ENCODE measurements around the gene FOXK2.
"Not testable (repeated sequence)": the region's sequence is repeated elsewhere in the genome, so short reads cannot be mapped to it uniquely, and the experiment has no call there.

The FOXK2 gene

GRCh38 chr17:82559566-82560251 lies 40.2 kb downstream of the FOXK2 start:
- no peak overlapping the region for H3K4me3 ChIP-seq (ENCODE audit: low read depth, low read length)
- TF ChIP-seq CTCF (IDR thresholded peaks at IDR 0.05; ENCODE audit: low read depth, low read length) (no peak), MYC (IDR thresholded peaks at IDR 0.05; ENCODE audit: low read depth, low read length) (no peak), MAX (IDR thresholded peaks at IDR 0.05; ENCODE audit: low read depth, low read length) (no peak), POLR2A (IDR thresholded peaks at IDR 0.05; ENCODE audit: extremely low read depth, insufficient read length) (no peak)
- no peak for DNase-seq (ENCODE audit: low read depth)

- no peak for TF ChIP-seq POLR2A (IDR thresholded peaks at IDR 0.05; ENCODE audit: extremely low read depth, insufficient read length)
- TF ChIP-seq MAX (IDR thresholded peaks at IDR 0.05; ENCODE audit: low read depth, low read length): no peak
- TF ChIP-seq MYC (IDR thresholded peaks at IDR 0.05; ENCODE audit: low read depth, low read length): no peak
- no peak for TF ChIP-seq CTCF (IDR thresholded peaks at IDR 0.05; ENCODE audit: low read depth, low read length)
- no peak for DNase-seq (ENCODE audit: low read depth)
- no peak overlapping the region for H3K4me3 ChIP-seq (ENCODE audit: low read depth, low read length)
Measured at GRCh38 chr17:82560252-82560642, 40.7 kb downstream of the FOXK2 start.

- no peak overlapping the region for H3K4me3 ChIP-seq (ENCODE audit: low read depth, low read length)
- TF ChIP-seq POLR2A (IDR thresholded peaks at IDR 0.05; ENCODE audit: extremely low read depth, insufficient read length) (no peak), MAX (IDR thresholded peaks at IDR 0.05; ENCODE audit: low read depth, low read length) (no peak), CTCF (IDR thresholded peaks at IDR 0.05; ENCODE audit: low read depth, low read length) (no peak), MYC (IDR thresholded peaks at IDR 0.05; ENCODE audit: low read depth, low read length) (no peak)
- DNase-seq (ENCODE audit: low read depth): no peak
Measured at GRCh38 chr17:82560802-82561428, 41.4 kb downstream of the FOXK2 start.

- no peak for TF ChIP-seq MAX (IDR thresholded peaks at IDR 0.05; ENCODE audit: low read depth, low read length)
- no peak for TF ChIP-seq POLR2A (IDR thresholded peaks at IDR 0.05; ENCODE audit: extremely low read depth, insufficient read length)
- TF ChIP-seq MYC (IDR thresholded peaks at IDR 0.05; ENCODE audit: low read depth, low read length): no peak
- TF ChIP-seq CTCF (IDR thresholded peaks at IDR 0.05; ENCODE audit: low read depth, low read length): no peak
- no peak overlapping the region for H3K4me3 ChIP-seq (ENCODE audit: low read depth, low read length)
- no peak for DNase-seq (ENCODE audit: low read depth)
Measured at GRCh38 chr17:82561429-82562035, 42.0 kb downstream of the FOXK2 start.

- H3K4me3 ChIP-seq (ENCODE audit: low read depth, low read length); DNase-seq (ENCODE audit: low read depth): not testable (repeated sequence)
Measured at GRCh38 chr17:82562718-82563220, 43.2 kb downstream of the FOXK2 start.

GRCh38 chr17:82563318-82563717 lies 43.8 kb downstream of the FOXK2 start:
- TF ChIP-seq POLR2A (IDR thresholded peaks at IDR 0.05; ENCODE audit: extremely low read depth, insufficient read length): no peak
- TF ChIP-seq CTCF (IDR thresholded peaks at IDR 0.05; ENCODE audit: low read depth, low read length): no peak
- TF ChIP-seq MYC (IDR thresholded peaks at IDR 0.05; ENCODE audit: low read depth, low read length): no peak
- no peak for TF ChIP-seq MAX (IDR thresholded peaks at IDR 0.05; ENCODE audit: low read depth, low read length)
- no peak overlapping the region for H3K4me3 ChIP-seq (ENCODE audit: low read depth, low read length)
- no peak for DNase-seq (ENCODE audit: low read depth)

- not testable (repeated sequence) for H3K4me3 ChIP-seq (ENCODE audit: low read depth, low read length); DNase-seq (ENCODE audit: low read depth)
Measured at GRCh38 chr17:82563745-82564144, 44.2 kb downstream of the FOXK2 start.

Measured in NB4 (cell line).